Fibroblast of the aortic adventitia (primary cell): ENCODE measurements around the gene PNISR. TPM values are rescaled to one million over a fixed set of nuclear protein-coding genes. Genes with fewer than 3 reads are reported as not detected.
A peak's percentile ranks its signal among the peaks of the same experiment; 100 is the strongest.

Experiments used
- DNase-seq: peaks from one replicate; pipeline ENCODE4 v3.0.0-alpha.2; 2010; ENCODE audit warnings: low read depth
- H3K4me3 ChIP-seq: 2 replicates; pipeline ENCODE4 v1.5.1; 2011; ENCODE audit warnings: low read depth, mild to moderate bottlenecking, control low read depth, low read length, moderate library complexity
- total RNA-seq: library from RNA; depleted of rRNA; stranded (reverse); fragments of >200 nt; gene quantifications from 2 replicates; pipeline ENCODE4 v1.2.3, GENCODE V29; 2012; ENCODE audit warnings: low replicate concordance
- TF ChIP-seq, protein P1 (sequence below): IDR thresholded peaks from 2 replicates; pipeline ENCODE4 v1.5.1; 2011; ENCODE audit warnings: mild to moderate bottlenecking, low read length, control low read depth, inconsistent platforms; ENCODE audit not compliant: insufficient read depth

PNISR gene
- total RNA-seq, 1 donor = 69.4 TPM

DNA sequence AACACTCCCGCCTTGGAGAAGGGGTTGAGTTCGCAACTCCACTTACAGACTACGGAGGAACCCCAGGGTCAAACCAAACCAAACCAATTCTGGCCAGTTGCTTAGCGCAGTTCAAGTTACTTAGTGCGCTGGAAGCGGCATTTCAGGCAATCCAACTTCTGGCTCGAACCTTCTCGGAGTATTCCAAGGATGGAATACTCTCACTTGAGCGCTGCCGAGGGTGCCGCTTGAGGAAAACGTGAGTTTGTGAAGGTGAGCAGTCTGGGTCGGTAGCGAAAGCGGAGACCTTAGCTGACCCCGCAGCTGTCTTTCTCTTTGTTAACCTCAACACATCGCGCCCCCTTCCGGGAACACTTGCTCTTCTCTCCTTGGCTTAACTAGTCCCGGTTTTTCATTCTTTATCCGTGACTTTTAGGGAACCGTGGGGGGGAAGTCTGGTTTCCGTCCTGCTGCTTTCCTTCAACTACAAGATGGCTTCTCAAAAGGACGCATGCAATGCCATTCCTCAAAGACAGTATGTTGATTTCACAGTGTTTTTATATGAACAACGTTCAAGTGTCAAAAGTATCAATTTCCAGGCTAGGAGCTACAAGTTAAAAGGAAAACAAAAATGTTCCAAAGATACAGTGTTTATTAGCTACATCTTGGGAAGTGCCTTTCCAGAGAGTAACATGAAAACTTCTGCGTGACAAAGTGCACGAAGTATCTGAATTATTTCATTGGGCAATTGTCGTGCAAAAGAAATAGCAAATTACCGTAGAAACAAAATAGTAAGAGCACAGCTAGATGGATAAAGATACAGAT, 741 bp upstream of the PNISR start:
- TF ChIP-seq, protein P1, sequence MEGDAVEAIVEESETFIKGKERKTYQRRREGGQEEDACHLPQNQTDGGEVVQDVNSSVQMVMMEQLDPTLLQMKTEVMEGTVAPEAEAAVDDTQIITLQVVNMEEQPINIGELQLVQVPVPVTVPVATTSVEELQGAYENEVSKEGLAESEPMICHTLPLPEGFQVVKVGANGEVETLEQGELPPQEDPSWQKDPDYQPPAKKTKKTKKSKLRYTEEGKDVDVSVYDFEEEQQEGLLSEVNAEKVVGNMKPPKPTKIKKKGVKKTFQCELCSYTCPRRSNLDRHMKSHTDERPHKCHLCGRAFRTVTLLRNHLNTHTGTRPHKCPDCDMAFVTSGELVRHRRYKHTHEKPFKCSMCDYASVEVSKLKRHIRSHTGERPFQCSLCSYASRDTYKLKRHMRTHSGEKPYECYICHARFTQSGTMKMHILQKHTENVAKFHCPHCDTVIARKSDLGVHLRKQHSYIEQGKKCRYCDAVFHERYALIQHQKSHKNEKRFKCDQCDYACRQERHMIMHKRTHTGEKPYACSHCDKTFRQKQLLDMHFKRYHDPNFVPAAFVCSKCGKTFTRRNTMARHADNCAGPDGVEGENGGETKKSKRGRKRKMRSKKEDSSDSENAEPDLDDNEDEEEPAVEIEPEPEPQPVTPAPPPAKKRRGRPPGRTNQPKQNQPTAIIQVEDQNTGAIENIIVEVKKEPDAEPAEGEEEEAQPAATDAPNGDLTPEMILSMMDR = peak; percentile 48

DNA sequence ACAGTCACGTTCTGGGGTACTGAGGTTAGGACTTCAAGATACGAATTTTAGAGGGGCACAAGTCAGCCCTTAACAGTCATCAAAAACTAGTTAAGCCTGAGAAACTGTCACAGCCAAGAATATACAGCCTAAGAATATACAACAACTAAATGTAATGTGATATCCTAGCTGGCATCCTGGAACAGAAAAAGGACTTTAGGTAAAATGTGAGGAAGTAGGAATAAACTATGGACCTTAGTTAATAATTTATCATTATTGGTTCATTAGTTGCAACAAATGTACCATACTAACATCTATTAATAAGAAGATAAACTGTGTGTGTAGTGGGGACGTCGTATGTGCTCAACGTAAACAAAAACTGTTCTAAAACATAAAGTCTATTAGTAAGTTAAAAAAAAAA, 1.1 kb downstream of the PNISR start:
- no peak for DNase-seq
- peak overlapping the region; percentile 98 for H3K4me3 ChIP-seq
- TF ChIP-seq, protein P1 = no peak

More for the DNA sequence above, 741 bp upstream of the PNISR start:
- peak; percentile 83 for DNase-seq
- H3K4me3 ChIP-seq = peak overlapping the region; percentile 98

DNA sequence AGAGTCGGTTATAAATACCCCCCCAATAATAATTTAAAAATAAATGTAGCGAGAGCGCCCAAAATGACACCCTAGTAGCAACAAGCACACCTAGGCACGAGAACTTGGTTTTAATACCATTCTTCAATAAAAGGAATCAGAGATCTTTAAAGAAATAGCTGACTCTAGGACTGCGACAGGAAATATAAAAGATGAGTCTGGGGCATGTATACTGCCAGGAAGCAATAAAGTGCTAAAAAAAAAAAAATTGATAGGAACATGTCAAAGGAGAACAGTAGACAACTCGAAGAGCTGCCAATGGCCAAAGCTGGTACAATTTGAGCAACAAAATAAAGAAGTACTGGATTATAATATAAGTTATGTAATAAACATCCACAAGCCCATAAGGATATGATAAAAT, 2.2 kb downstream of the PNISR start:
- TF ChIP-seq, protein P1 = no peak
- H3K4me3 ChIP-seq = no peak overlapping the region
- no peak for DNase-seq

DNA sequence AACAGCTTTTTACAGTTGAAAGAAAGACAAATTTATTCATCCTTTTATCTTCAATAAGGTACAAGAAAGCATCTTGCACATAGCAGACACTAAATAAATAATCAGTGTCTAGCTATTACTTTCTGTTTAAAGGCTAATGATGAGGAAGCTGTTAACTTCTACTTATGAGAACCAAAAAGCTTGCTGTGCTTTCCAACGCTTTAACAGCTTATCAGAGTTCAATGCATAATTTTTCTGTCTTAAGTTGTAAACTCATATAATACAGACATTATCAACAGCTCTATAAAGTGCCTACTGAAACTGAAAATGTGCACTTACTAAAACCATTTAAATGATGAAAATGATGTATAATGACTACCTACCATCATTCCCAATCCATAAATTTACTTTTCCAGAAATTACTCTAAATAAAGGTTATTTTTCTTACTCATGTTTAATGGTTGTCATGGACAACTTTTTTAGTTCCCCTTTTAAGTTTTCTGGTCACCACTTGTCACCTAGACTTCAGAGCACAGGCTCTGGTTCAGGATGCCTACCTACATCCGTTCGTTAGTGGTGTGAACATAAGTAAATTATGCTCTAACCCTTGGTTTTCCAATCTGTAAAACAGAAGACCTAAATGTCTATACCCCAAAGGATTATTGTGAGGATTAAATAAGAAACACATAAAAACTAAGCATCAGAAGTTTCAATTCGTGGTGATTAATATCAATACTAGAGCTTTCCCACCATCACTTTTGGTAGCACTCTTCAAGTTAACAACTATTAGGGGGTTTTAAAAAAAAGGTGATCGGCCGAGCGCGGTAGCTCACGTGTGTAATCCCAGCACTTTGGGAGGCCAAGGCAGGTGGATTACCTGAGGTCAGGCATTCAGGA, 8.0 kb downstream of the PNISR start:
- TF ChIP-seq, protein P1 = no peak
- H3K4me3 ChIP-seq = no peak overlapping the region
- no peak for DNase-seq

DNA sequence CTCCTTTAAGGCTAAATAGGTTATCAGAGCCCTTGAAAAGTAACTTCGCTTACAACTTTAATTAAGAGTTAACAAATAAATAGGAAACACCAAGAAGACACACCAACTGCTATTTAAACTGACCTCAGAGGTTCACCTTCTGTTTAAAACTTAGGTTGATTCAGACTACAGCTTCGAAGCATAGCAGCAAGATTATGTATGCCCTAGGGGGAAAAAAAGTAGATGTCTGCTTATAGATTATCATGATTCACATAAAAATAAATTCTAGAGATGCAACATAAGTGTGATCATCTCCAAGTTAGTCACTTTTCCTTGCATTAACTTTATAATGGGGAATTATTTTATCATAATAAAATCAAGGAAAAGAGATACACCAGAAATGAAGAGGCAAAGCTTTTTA, 8.9 kb downstream of the PNISR start:
- no peak overlapping the region for H3K4me3 ChIP-seq
- TF ChIP-seq, protein P1 = no peak
- no peak for DNase-seq

DNA sequence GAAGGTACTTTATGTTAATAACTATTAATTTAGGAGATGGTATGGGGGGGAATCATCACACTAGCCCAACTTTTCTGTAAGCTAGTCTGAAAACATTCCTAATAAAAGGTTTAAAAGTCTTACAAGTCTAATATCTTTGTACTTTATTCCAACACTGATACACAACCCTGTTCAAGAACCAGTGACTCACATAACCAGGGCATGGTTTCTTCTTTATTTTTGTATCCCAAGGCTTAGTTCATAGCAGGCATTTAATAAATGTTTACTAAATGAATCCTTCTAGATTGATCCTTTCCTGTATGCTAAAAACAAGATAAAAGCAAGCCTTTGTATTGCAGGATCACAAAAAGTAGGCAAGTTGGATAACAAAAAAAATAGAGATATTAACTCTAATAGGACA, 9.7 kb downstream of the PNISR start:
- no peak for DNase-seq
- no peak overlapping the region for H3K4me3 ChIP-seq

More for the DNA sequence above, 9.7 kb downstream of the PNISR start:
- TF ChIP-seq, protein P1 = no peak
